ENCODE measurements around the gene COX7B. TPM values are rescaled to one million over a fixed set of nuclear protein-coding genes. Genes with fewer than 3 reads are reported as not detected.
"Not testable (repeated sequence)": the region's sequence is repeated elsewhere in the genome, so short reads cannot be mapped to it uniquely, and the experiment has no call there.

Gene COX7B, protein sequence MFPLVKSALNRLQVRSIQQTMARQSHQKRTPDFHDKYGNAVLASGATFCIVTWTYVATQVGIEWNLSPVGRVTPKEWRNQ
- 613 TPM for polyA plus RNA-seq (2012; ENCODE audit: low read depth, missing spikeins)

DNA sequence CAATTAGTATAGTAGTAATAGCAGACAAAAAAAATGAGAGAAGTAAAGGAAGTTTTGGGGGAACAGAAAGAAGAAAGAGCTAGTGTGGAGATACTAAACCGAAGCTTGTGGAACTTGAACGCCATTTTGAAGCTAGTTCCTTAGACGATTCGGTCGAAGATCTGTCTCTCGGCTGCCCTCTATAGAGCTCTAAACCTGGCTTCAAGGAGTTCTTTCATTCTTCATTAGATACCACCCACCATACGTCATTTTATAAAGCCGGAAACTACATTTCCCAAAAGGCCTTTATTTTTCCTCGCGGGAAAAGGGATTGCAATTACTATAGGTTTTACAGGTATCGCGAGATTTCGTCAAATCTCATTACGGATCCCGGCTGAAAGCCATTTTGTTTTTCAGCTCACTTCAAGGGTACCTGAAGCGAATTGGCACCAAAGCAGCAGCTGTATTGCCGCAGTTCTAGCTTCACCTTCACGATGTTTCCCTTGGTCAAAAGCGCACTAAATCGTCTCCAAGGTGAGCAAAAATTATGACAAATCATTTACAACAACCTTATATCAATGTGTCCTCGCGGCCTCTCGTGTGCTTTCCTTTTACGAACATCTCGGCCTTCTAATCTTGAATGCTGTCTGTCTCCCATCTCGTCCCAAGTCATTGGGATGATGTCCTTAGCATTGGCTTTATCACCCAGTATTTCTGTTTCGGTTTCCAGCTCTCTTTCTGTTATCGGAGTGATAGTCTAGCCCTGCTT, at the start of gene COX7B:
Gene COX7B (plus strand): TSS at position 388 of the 748 bp plus-strand sequence. CDS start 86 bp downstream, at position 474.
- FAIRE-seq = peak; percentile 71
- TF ChIP-seq POU2F2 (IDR thresholded peaks at IDR 0.05; ENCODE audit: low read depth, low read length) = no peak
- peak; percentile 92 for TF ChIP-seq TAF1 (IDR thresholded peaks at IDR 0.05; ENCODE audit: low read depth, low read length)
- TF ChIP-seq POLR2AphosphoS5 (IDR thresholded peaks at IDR 0.05; ENCODE audit: low read depth, low read length) = peak; percentile 77
- TF ChIP-seq POLR2A (IDR thresholded peaks at IDR 0.05; ENCODE audit: low read depth, low read length) = peak; percentile 88
- peak; percentile 25 for DNase-seq (ENCODE audit: insufficient read length, low spot score)

GRCh38 chrX:77875372-77875771, 23.9 kb upstream of the COX7B start:
- TF ChIP-seq POLR2AphosphoS5 (IDR thresholded peaks at IDR 0.05; ENCODE audit: low read depth, low read length) (no peak), POLR2A (IDR thresholded peaks at IDR 0.05; ENCODE audit: low read depth, low read length) (no peak), TAF1 (IDR thresholded peaks at IDR 0.05; ENCODE audit: low read depth, low read length) (no peak), PAX5 (IDR thresholded peaks at IDR 0.05; ENCODE audit: insufficient read depth, low read length, severe bottlenecking) (no peak), POU2F2 (IDR thresholded peaks at IDR 0.05; ENCODE audit: low read depth, low read length) (no peak), SPI1 (IDR thresholded peaks at IDR 0.05; ENCODE audit: low read depth, low read length) (no peak)
- DNase-seq (ENCODE audit: insufficient read length, low spot score) (no peak), FAIRE-seq (no peak)

DNA sequence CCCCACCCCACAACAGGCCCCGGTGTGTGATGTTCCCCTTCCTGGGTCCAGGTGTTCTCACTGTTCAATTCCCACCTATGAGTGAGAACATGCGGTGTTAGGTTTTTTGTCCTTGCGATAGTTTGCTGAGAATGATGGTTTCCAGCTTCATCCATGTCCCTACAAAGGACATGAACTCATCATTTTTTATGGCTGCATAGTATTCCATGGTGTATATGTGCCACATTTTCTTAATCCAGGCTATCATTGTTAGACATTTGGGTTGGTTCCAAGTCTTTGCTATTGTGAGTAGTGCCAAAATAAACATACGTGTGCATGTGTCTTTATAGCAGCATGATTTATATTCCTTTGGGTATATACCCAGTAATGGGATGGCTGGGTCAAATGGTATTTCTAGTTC, 17.9 kb upstream of the COX7B start:
- not testable (repeated sequence) for DNase-seq (ENCODE audit: insufficient read length, low spot score); FAIRE-seq

DNA sequence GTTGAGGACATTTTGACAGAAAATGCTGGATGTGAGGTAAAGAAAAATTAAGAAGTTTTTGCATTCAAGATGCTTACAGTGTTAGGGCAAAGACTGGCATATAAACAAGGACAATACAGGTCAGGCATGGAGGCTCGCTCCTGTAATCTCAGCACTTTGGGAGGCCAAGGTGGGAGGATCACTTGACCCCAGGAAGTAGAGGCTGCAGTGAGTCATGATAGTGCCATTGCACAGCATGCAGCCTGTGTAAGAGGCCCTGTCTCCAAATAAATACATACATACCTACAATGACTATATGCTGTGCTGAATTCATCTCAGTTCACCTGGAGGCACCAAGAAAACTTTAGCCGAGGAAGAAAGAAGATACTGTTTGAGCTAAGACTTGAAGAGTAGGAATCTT, 6.4 kb upstream of the COX7B start:
- DNase-seq (ENCODE audit: insufficient read length, low spot score) (no peak), FAIRE-seq (no peak)
- no peak for TF ChIP-seq SPI1 (IDR thresholded peaks at IDR 0.05; ENCODE audit: low read depth, low read length)
- no peak for TF ChIP-seq TAF1 (IDR thresholded peaks at IDR 0.05; ENCODE audit: low read depth, low read length)
- TF ChIP-seq POU2F2 (IDR thresholded peaks at IDR 0.05; ENCODE audit: low read depth, low read length) = no peak
- TF ChIP-seq POLR2AphosphoS5 (IDR thresholded peaks at IDR 0.05; ENCODE audit: low read depth, low read length) = no peak
- no peak for TF ChIP-seq PAX5 (IDR thresholded peaks at IDR 0.05; ENCODE audit: insufficient read depth, low read length, severe bottlenecking)
- no peak for TF ChIP-seq POLR2A (IDR thresholded peaks at IDR 0.05; ENCODE audit: low read depth, low read length)

DNA sequence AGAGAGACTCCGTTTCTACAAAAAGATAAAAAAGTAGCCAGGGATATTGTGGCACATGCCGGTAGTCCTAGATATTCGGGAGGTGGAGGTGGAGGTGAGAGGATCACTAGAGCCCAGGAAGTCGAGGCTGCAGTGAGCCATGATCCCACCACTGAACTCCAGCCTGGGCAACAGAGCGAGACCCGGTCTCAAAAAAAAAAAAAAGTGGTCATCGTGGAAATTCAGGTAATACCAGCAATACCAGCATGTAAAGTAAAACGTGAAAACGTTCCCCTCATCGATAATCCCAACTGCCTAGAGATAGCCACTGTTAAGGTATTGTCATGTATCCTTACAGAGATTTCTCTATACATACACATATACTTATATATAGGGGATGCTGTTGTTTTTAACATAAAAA, 5.6 kb upstream of the COX7B start:
- no peak for DNase-seq (ENCODE audit: insufficient read length, low spot score)
- FAIRE-seq = no peak
- TF ChIP-seq SPI1 (IDR thresholded peaks at IDR 0.05; ENCODE audit: low read depth, low read length) = no peak
- no peak for TF ChIP-seq PAX5 (IDR thresholded peaks at IDR 0.05; ENCODE audit: insufficient read depth, low read length, severe bottlenecking)
- no peak for TF ChIP-seq POLR2AphosphoS5 (IDR thresholded peaks at IDR 0.05; ENCODE audit: low read depth, low read length)
- TF ChIP-seq TAF1 (IDR thresholded peaks at IDR 0.05; ENCODE audit: low read depth, low read length) = no peak
- TF ChIP-seq POU2F2 (IDR thresholded peaks at IDR 0.05; ENCODE audit: low read depth, low read length) = no peak
- TF ChIP-seq POLR2A (IDR thresholded peaks at IDR 0.05; ENCODE audit: low read depth, low read length) = no peak

DNA sequence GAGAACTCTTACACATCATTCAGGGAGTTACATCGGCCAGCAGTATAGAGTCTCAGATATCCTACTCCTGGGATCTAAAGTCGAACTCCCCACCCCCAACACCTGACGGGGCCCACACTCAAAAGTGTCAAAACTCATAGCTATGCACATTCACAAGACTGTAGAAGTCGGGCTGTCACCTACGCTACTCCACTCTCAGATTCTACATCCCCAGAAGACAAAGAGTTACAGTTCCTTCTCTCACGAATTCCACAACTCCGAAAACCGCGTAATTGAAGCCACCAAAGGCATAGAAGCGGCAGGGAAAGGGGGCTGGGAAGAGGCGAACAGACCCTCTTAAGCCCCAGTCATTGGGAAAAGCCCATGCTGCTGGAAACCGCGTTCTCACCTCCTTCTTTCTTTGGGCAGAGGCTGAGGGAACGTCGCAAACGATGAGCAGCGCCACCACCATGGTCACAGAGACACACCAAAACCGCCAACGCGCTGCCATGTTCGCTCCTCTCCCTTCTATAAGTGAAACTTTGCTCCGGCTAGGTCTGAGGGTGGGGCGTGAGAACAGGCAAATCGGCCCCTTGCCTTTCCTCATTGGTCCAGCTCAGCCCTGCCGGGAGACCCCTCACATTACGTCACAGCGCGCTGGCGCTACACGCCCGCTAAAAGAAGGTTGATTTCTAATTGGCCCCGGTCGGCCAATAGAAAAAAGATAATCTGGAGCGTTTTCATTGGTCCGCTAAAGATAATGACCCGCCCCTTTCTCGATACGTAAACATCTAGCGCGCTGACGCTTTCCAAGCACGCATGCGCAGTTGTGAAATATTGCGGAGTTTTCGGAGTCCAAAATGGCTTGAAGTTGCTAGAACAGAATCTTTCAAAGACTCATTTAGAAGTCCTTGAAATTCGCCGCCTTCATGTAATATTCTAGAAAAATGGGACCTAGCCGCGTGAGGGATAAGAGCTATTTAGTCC, 4.1 kb upstream of the COX7B start, which contains the start of gene MAGT1:
Gene MAGT1 (minus strand): TSS at position 515 of the 966 bp plus-strand sequence. CDS start 25 bp downstream, at position 490.
- FAIRE-seq (peak; percentile 99), DNase-seq (ENCODE audit: insufficient read length, low spot score) (peak; percentile 36)

DNA sequence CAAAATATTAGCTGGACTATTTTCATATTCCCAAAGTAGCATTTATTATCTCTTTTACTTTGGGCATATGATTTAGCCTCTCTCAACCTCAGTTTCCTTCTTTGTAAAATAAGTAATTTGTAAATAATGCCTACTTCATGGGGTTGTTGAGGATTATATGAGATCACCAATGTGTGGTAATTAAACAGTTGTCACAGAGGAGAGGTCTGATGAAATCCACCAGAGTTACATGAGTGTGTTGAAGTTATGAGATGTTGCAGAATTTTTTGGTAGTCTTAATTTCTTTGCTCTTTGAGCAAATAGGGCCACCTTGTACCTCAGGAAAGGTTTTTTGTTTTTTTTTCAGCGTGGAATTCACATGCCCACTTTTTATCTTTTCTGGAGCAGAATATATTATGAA, 1.4 kb downstream of the COX7B start:
- FAIRE-seq (no peak), DNase-seq (ENCODE audit: insufficient read length, low spot score) (no peak)
- TF ChIP-seq TAF1 (IDR thresholded peaks at IDR 0.05; ENCODE audit: low read depth, low read length) = no peak
- no peak for TF ChIP-seq POU2F2 (IDR thresholded peaks at IDR 0.05; ENCODE audit: low read depth, low read length)
- TF ChIP-seq PAX5 (IDR thresholded peaks at IDR 0.05; ENCODE audit: insufficient read depth, low read length, severe bottlenecking) = no peak
- TF ChIP-seq POLR2AphosphoS5 (IDR thresholded peaks at IDR 0.05; ENCODE audit: low read depth, low read length) = no peak
- TF ChIP-seq SPI1 (IDR thresholded peaks at IDR 0.05; ENCODE audit: low read depth, low read length) = no peak
- TF ChIP-seq POLR2A (IDR thresholded peaks at IDR 0.05; ENCODE audit: low read depth, low read length) = no peak

More for the DNA sequence above, 4.1 kb upstream of the COX7B start, which contains the start of gene MAGT1:
- TF ChIP-seq TAF1 (IDR thresholded peaks at IDR 0.05; ENCODE audit: low read depth, low read length) = peak; percentile 97
- TF ChIP-seq SPI1 (IDR thresholded peaks at IDR 0.05; ENCODE audit: low read depth, low read length) = no peak
- TF ChIP-seq PAX5 (IDR thresholded peaks at IDR 0.05; ENCODE audit: insufficient read depth, low read length, severe bottlenecking) = no peak
- peak; percentile 87 for TF ChIP-seq POLR2AphosphoS5 (IDR thresholded peaks at IDR 0.05; ENCODE audit: low read depth, low read length)
- TF ChIP-seq POLR2A (IDR thresholded peaks at IDR 0.05; ENCODE audit: low read depth, low read length) = peak; percentile 91
- peak; percentile 72; the same call in 1 of the 2 replicates for TF ChIP-seq POU2F2 (IDR thresholded peaks at IDR 0.05; ENCODE audit: low read depth, low read length)

GRCh38 chrX:77901506-77901905, 2.2 kb downstream of the COX7B start:
- TF ChIP-seq POU2F2 (IDR thresholded peaks at IDR 0.05; ENCODE audit: low read depth, low read length) (no peak), TAF1 (IDR thresholded peaks at IDR 0.05; ENCODE audit: low read depth, low read length) (no peak), PAX5 (IDR thresholded peaks at IDR 0.05; ENCODE audit: insufficient read depth, low read length, severe bottlenecking) (no peak), POLR2AphosphoS5 (IDR thresholded peaks at IDR 0.05; ENCODE audit: low read depth, low read length) (no peak), POLR2A (IDR thresholded peaks at IDR 0.05; ENCODE audit: low read depth, low read length) (no peak), SPI1 (IDR thresholded peaks at IDR 0.05; ENCODE audit: low read depth, low read length) (no peak)
- no peak for FAIRE-seq
- no peak for DNase-seq (ENCODE audit: insufficient read length, low spot score)

All from GM12891 (cell line).